AG04449 (cell line): ENCODE measurements around the gene RASSF7.
A peak's percentile ranks its signal among the peaks of the same experiment; 100 is the strongest.

Experiments
- CTCF ChIA-PET: fragments of 350-600 bp; formaldehyde crosslinking; extraction: SDS; loops from one replicate; lab custom pipeline; 2021; ENCODE audit warnings: antibody characterized with exemption; lab: Yijun Ruan, JAX
- POLR2A ChIA-PET: fragments of 400-600, 350-600 bp; formaldehyde crosslinking; extraction: SDS; loops from one replicate; lab custom pipeline; 2020; ENCODE audit warnings: antibody characterized with exemption, inconsistent platforms; lab: Yijun Ruan, JAX
- DNase-seq: peaks from one replicate; pipeline ENCODE4 v3.0.0-alpha.2; 2010; ENCODE audit warnings: low read depth, low spot score
- H3K4me3 ChIP-seq: 2 replicates; pipeline ENCODE4 v1.5.1; 2011; ENCODE audit warnings: low read depth, mild to moderate bottlenecking, control low read depth, low read length
- TF ChIP-seq, protein P1 (sequence below): IDR thresholded peaks from one replicate; pipeline ENCODE4 v1.5.1; 2011; ENCODE audit warnings: mild to moderate bottlenecking, moderate library complexity, low read length, control low read depth, inconsistent platforms; ENCODE audit not compliant: insufficient read depth; ENCODE audit errors: missing control alignments

RASSF7 gene

DNA sequence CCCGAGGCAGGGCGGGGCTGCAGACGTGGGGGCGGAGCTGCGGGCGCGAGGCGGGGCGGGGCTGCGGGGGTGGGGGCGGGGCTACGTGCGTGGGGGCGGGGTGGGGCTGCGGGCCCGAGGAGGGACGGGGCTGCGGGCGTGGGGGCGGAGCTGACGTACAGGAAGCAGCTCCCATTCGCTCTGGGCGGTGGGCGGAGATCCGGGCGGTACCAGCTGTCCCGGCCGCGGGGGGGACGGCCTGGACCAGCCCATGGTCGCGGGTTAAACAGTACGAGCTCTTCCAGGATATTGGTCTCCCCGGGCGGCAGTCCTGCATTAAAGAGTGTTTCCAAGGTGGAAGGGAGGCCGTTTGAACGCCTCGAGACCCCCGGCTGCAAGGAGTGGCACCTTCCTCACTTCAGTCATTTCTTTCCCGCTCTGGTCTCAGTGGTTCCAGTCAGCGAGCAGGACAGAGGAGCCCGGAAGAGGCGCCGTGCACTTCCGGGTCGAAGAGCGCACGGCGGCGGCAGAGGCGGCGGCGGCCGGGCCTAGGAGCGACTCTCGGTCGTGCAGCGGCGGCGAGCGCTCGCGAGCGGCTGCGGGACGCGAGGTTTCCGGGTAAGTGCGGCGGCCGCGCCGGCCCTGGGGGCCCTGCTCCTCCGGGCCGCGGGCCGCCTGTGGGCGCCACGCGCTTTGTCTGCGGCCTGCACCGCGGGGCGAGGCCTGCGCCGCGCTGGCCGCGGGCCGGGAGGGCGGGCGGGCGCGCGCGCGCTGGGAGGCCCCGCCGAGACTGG lies 15.4 kb downstream of the RASSF7 start, which contains the start of gene PHRF1:
PHRF1 (plus strand) TSS at position 475 of the 773 bp plus-strand sequence. CDS start 5,043 bp downstream, outside the sequence.
- ChIA-PET CTCF (interaction anchor here (0.8 to 0.9 kb wide), 2 partner anchors 16 to 21 kb away, joined by 3 to 4 read pairs; partner anchors contain the start of gene LMNTD2), POLR2A (interaction anchor here (0.9 to 1.4 kb wide), 6 partner anchors 9 to 121 kb away, joined by 3 to 4 read pairs (median 4); partner anchors contain the start of gene HRAS)
- DNase-seq: peak; percentile 61
- TF ChIP-seq, protein P1, sequence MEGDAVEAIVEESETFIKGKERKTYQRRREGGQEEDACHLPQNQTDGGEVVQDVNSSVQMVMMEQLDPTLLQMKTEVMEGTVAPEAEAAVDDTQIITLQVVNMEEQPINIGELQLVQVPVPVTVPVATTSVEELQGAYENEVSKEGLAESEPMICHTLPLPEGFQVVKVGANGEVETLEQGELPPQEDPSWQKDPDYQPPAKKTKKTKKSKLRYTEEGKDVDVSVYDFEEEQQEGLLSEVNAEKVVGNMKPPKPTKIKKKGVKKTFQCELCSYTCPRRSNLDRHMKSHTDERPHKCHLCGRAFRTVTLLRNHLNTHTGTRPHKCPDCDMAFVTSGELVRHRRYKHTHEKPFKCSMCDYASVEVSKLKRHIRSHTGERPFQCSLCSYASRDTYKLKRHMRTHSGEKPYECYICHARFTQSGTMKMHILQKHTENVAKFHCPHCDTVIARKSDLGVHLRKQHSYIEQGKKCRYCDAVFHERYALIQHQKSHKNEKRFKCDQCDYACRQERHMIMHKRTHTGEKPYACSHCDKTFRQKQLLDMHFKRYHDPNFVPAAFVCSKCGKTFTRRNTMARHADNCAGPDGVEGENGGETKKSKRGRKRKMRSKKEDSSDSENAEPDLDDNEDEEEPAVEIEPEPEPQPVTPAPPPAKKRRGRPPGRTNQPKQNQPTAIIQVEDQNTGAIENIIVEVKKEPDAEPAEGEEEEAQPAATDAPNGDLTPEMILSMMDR: no peak
- H3K4me3 ChIP-seq: peak within 1 kb of the TSS; percentile 92

DNA sequence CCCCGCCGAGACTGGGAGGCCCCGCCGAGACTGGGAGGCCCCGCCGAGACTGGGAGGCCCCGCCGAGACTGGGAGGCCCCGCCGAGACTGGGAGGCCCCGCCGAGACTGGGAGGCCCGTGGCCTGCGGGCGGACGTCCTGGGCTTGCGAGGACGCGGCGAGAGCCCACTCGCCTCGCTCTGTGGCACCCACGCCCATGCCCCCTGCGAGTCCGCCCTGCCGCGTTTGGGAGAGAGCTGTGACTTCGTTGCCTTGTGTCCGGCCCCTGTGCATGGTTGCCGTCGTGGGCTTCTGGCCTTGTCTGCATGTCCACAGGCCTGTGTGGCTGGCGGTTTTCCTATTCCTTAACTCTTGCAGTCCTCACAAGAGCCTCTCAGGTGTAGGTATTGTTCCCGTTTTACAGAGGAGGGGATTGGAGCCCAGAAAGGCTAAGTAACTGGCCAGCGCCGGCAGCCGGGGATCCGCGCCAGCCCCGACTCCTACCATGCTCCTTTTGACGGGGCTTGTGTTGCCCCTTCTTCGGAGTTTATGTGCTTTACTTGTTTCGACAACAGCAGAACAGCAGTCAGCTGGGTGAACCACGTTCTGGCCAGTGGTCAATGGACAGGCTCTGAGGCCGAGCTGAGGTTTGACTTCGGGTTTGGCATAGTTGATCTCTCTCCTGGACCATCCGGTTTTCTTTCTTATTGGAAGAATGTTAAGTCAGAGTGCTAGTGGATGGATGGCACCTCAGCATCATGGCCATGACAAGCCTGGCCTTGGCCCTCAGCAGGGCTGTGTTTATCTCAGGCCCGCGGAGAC lies 16.2 kb downstream of the RASSF7 start:
- ChIA-PET CTCF (interaction anchor here (1.1 to 1.4 kb wide), 2 partner anchors 21 to 58 kb away, joined by 3 to 4 read pairs; no protein-coding TSS in a partner anchor), POLR2A (no interaction called here)
- TF ChIP-seq, protein P1: no peak
- peak overlapping the region; percentile 92 for H3K4me3 ChIP-seq
- no peak for DNase-seq

DNA sequence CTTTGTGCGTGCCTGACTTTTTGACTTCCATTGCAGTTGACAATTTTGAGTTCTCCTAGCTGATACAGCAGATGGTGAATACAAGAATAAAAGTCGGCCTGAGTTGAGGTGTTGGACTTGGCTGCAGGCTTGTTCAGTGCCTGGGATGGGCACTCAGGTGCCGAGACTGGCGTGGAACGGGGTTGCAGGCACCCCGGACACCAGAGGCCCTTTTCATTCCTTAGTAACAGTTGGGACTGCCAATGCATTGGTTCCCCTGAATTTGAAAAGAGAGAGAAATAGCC lies 16.8 kb downstream of the RASSF7 start:
- no peak for DNase-seq
- ChIA-PET POLR2A (no interaction called here), CTCF (interaction anchor here (1.1 to 1.4 kb wide), 2 partner anchors 21 to 58 kb away, joined by 3 to 4 read pairs; no protein-coding TSS in a partner anchor)
- TF ChIP-seq, protein P1: no peak
- peak overlapping the region; percentile 92 for H3K4me3 ChIP-seq

DNA sequence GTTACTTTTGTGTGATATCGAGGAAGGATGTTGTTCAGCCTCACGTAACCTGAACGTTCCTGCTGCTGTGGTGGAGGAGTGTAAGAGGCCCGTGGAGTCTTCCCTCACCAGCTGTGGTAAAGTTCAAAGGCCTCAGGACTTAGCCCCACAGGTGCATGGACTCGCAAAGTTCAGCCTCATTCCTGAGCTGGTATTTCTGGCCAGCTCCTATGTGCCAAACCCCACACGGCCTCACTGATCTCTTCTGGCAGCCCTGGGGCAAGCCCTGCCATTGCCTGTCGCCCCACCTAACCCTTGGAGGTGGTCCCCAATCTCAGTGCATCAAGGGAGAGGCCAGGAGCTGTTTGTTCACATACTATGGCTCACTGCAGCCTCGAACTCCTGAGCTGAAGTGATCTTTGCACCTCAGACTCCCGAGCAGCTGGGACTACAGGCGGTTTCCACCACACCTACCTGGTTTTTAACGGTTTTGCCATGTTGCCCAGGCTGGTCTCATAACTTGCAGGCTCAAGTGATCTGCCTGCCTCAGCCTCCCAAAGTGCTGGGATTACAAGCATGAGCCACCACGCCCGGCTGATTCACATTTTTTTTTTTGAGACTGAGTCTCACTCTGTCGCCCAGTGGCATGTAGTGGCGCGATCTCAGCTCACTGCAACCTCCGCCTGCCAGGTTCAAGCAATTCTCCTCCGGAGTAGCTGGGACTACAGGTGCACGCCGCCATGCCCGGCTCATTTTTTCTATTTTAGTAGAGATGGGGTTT lies 17.7 kb downstream of the RASSF7 start:
- ChIA-PET POLR2A (no interaction called here), CTCF (interaction anchor here (1.1 to 1.4 kb wide), 2 partner anchors 22 to 59 kb away, joined by 3 to 4 read pairs; no protein-coding TSS in a partner anchor)
- TF ChIP-seq, protein P1: no peak
- no peak for DNase-seq
- H3K4me3 ChIP-seq: peak overlapping the region; percentile 92

DNA sequence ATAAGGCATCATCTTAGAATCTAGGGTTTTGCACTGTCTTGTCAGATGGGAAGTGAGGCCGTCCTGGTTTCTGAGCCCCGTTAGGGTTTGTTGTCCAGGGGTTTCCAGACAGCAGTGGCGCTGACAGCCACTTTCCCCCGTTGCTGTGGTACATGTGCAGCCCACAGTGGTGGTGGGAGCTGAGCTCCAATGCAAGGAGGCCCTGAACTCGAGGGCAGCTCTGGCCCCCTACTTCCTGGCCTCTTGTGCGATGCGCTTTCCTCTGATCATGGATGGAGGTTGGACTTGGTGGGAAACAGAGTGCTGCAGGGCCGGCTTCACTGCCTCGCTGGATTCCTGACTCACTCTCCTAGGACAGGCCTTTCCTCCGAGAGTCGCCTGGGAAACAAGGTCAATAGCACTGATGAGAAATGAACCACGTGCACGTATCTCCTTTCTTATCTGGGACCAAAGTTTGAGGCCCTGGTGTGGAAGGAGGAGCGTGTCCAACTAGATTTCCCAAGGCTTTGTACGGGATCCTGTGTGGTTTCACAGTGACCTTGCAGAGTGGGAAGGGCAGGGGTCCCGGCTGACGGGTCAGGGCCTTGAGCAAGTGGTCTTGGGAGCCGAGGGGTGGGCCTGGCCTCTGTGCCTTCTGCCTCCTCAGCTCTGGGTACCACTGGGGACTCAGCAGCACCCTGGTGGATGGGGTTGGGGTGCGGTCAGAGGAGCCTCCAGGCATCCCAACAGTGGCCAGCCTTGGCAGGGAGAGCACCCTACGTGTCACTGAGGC lies 19.2 kb downstream of the RASSF7 start:
- ChIA-PET CTCF (no interaction called here), POLR2A (interaction anchor here (0.7 kb wide), 3 partner anchors 22 to 151 kb away, joined by 3 to 4 read pairs (median 3); no protein-coding TSS in a partner anchor)
- TF ChIP-seq, protein P1: no peak
- DNase-seq: no peak
- no peak overlapping the region for H3K4me3 ChIP-seq
